Cardiac atrium fibroblast (primary cell): ENCODE data around the gene GALM. TPM values are rescaled to one million over a fixed set of nuclear protein-coding genes. Genes with fewer than 3 reads are reported as not detected.

Source experiments
- total RNA-seq: library from RNA; depleted of rRNA; stranded (reverse); fragments of >200 nt; gene quantifications from 2 replicates; pipeline ENCODE4 v1.2.3, GENCODE V29; 2015

The GALM gene
- total RNA-seq = 9.2 and 15.5 TPM in 2 replicates

DNA sequence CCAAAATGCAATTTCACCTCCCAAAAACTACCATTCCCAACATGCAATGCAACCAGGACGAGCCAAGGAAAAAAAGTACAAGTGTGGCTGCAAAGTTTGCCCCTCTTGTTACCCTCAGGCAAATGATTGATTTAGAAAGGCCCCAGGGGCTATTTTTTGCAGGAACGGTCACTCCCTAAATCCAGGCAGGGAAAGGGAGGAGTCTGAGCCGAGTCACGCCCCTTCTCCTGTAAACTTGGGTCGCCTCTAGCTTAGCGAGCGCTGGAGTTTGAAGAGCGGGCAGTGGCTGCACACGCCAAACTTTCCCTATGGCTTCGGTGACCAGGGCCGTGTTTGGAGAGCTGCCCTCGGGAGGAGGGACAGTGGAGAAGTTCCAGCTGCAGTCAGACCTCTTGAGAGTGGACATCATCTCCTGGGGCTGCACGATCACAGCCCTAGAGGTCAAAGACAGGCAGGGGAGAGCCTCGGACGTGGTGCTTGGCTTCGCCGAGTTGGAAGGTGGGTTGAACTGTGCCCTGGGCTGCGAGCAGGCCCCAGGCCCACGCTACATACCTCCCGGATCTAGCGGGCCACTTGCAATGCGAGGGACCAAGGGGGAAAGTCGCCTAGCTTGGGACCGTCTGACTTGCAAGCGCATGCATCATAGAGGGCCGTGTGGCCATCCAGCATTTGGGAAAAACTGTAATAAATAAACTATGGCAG lies at the start of gene GALM:
GALM (plus strand) TSS at position 261 of the 702 bp plus-strand sequence; CDS start at position 309, 48 bp downstream.

DNA sequence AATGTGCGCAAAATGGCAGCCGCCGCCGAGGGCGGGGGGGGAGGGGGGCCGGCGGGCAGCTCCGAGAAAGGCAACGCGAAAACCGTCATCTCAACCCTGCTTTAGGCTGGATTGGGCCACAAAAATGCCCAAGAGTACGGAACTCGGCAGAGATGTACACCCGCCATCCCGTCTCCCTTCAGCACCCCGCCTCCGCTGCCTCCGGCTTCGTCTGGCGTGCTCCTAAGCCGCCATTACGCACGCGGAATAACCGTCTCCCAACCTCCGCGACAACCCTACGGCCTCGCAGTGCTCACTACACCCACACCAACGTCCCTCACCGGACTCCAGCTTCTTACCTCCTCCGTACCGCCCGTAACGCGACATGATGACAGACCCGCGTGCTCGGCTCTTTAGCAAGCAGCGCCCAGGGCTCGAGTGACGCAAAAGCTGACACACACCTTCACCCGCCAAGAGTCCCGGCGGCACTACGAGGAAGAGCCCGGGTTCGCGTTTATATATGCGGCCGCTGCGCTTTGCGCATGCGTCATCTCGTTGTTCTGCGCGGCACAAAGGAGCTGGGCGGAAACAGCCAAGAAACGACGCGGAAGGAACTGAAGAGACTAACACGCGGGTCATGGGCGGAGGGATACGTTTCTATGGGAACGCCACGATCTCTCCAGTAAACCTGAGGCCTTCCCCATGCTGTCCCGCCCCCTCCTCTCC lies 85.1 kb downstream of the GALM start, which contains the start of gene SRSF7:
SRSF7 (minus strand) TSS at position 471 of the 705 bp plus-strand sequence; CDS start at position 366, 105 bp downstream.

Other genes starting within 250 kb of the GALM start
- gene HNRNPLL, start 63.2 kb upstream of the GALM start, total RNA-seq = 28.7 and 33.6 TPM in 2 replicates
- 68.7 and 94.6 TPM in 2 replicates for gene SRSF7, start 85.2 kb downstream of the GALM start, total RNA-seq
- gene GEMIN6, start 112.1 kb downstream of the GALM start, total RNA-seq = 3.2 and 4.2 TPM in 2 replicates
- 6.7 and 11.5 TPM in 2 replicates for gene DHX57, start 209.8 kb downstream of the GALM start, total RNA-seq
- gene MORN2, start 209.9 kb downstream of the GALM start, total RNA-seq = 22.0 and 27.5 TPM in 2 replicates
- gene ARHGEF33, start 223.8 kb downstream of the GALM start, total RNA-seq = 0.18 and 0.32 TPM in 2 replicates